HL-60 (cell line): ENCODE data around the gene RNU11.

ENCODE experiments used
- DNase-seq, 2 experiments: peaks; one replicate each; pipeline ENCODE4 v3.0.0-alpha.2; 2010 to 2020; ENCODE audit warnings: low read depth in 1 of 2, low spot score in 1 of 2
- H3K27ac ChIP-seq: fragments of 250-450 bp; sonication (Bioruptor Pico); replicated peaks from 2 replicates; pipeline ENCODE4 v1.5.1; 2020; ENCODE audit warnings: mild to moderate bottlenecking, moderate library complexity
- H3K27me3 ChIP-seq: fragments of 250-450 bp; sonication (Bioruptor Pico); 2 replicates; pipeline ENCODE4 v1.5.1; 2021; ENCODE audit warnings: mild to moderate bottlenecking, moderate library complexity; ENCODE audit not compliant: insufficient read depth, poor library complexity, severe bottlenecking
- H3K4me3 ChIP-seq: replicated peaks from 2 replicates; pipeline ENCODE4 v1.5.1; 2011; ENCODE audit warnings: mild to moderate bottlenecking, control low read depth, low read length; ENCODE audit not compliant: insufficient read depth
- GABPA ChIP-seq: IDR thresholded peaks from 2 replicates; pipeline ENCODE4 v1.6.1; 2012; ENCODE audit warnings: low read depth
- POLR2AphosphoS5 ChIP-seq: IDR thresholded peaks from 2 replicates; pipeline ENCODE4 v1.6.1; 2012; ENCODE audit warnings: low read depth
- SPI1 ChIP-seq: IDR thresholded peaks from 2 replicates; pipeline ENCODE4 v1.6.1; 2012; ENCODE audit warnings: low read depth, mild to moderate bottlenecking, borderline replicate concordance
- TF ChIP-seq, protein P1 (sequence below): IDR thresholded peaks from 2 replicates; pipeline ENCODE4 v1.6.1; 2012; ENCODE audit warnings: low read depth; ENCODE audit not compliant: insufficient replicate concordance
- TF ChIP-seq, protein P2 (sequence below): IDR thresholded peaks from one replicate; pipeline ENCODE4 v1.5.1; 2011; ENCODE audit warnings: low read length, control low read depth, inconsistent platforms; ENCODE audit not compliant: insufficient read depth

Gene RNU11

DNA sequence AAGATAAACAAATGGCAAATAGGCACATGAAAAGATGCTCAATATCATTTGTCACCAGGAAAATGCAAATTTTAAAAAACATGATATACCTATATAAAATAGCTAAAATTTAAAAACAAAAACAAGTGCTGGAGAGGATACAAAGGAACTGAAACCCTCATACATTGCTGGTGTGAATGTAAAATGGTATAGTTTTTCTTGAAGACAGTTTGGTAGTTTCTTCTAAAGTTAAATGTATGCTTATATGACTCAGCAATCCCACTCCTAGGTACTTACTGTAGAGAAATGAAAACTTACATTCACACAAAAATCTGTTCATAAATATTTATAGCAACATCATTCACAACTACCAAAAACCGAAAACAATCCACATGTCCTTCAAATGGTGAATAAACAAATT is 16.7 kb upstream of the RNU11 start:
- TF ChIP-seq, protein P1, sequence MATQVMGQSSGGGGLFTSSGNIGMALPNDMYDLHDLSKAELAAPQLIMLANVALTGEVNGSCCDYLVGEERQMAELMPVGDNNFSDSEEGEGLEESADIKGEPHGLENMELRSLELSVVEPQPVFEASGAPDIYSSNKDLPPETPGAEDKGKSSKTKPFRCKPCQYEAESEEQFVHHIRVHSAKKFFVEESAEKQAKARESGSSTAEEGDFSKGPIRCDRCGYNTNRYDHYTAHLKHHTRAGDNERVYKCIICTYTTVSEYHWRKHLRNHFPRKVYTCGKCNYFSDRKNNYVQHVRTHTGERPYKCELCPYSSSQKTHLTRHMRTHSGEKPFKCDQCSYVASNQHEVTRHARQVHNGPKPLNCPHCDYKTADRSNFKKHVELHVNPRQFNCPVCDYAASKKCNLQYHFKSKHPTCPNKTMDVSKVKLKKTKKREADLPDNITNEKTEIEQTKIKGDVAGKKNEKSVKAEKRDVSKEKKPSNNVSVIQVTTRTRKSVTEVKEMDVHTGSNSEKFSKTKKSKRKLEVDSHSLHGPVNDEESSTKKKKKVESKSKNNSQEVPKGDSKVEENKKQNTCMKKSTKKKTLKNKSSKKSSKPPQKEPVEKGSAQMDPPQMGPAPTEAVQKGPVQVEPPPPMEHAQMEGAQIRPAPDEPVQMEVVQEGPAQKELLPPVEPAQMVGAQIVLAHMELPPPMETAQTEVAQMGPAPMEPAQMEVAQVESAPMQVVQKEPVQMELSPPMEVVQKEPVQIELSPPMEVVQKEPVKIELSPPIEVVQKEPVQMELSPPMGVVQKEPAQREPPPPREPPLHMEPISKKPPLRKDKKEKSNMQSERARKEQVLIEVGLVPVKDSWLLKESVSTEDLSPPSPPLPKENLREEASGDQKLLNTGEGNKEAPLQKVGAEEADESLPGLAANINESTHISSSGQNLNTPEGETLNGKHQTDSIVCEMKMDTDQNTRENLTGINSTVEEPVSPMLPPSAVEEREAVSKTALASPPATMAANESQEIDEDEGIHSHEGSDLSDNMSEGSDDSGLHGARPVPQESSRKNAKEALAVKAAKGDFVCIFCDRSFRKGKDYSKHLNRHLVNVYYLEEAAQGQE = no peak
- TF ChIP-seq POLR2AphosphoS5 = no peak
- no peak for TF ChIP-seq GABPA
- no peak for TF ChIP-seq SPI1
- TF ChIP-seq, protein P2, sequence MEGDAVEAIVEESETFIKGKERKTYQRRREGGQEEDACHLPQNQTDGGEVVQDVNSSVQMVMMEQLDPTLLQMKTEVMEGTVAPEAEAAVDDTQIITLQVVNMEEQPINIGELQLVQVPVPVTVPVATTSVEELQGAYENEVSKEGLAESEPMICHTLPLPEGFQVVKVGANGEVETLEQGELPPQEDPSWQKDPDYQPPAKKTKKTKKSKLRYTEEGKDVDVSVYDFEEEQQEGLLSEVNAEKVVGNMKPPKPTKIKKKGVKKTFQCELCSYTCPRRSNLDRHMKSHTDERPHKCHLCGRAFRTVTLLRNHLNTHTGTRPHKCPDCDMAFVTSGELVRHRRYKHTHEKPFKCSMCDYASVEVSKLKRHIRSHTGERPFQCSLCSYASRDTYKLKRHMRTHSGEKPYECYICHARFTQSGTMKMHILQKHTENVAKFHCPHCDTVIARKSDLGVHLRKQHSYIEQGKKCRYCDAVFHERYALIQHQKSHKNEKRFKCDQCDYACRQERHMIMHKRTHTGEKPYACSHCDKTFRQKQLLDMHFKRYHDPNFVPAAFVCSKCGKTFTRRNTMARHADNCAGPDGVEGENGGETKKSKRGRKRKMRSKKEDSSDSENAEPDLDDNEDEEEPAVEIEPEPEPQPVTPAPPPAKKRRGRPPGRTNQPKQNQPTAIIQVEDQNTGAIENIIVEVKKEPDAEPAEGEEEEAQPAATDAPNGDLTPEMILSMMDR = no peak
- no peak overlapping the region for H3K4me3 ChIP-seq
- no peak for DNase-seq
- no peak overlapping the region for H3K27ac ChIP-seq
- no peaks in the 10 kb centered on the region for H3K27me3 ChIP-seq

DNA sequence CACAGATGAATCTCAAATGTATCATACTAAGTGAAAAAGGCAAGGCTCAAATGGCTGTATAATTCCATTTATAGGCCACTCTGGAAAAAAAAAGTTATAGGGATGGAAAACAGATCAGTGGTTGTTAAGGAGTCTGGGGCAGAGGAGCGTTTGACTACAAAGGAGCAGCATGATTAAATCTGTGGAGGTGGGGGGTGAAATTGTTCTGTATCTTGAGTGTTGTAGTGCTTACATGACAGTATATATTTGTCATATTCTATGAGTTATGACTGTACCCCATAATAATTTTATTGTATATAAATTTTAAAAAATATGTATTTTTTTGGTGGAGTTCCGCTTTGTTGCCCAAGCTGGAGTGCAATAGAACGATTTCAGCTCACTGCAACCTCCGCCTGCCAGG is 15.8 kb upstream of the RNU11 start:
- Histone ChIP-seq H3K27me3 (no peaks in the 10 kb centered on the region), H3K4me3 (no peak overlapping the region), H3K27ac (no peak overlapping the region)
- TF ChIP-seq, protein P2 = no peak
- TF ChIP-seq POLR2AphosphoS5 (no peak), GABPA (no peak), SPI1 (no peak)
- TF ChIP-seq, protein P1 = no peak
- DNase-seq = no peak

DNA sequence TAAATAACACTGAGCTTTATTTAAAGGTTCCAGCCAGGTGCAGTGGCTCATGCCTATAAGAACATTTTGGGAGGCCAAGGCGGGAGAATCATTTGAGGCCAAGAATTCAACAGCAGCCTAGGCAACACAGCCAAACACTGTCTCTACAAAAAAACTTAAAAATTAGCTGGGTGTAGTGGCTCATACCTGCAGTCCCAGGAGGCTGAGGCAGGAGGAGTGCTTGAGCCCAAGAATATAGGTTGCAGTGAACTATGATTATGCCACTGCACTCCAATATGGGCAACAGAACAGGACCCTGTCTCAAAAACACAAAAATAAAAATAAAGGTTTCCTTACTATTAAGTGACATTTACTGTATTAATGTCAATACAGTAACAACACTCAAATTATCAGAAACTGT is 7.6 kb upstream of the RNU11 start:
- peak in 1 of 2 experiments; percentile 45 for DNase-seq
- Histone ChIP-seq H3K27ac (peak overlapping the region; percentile 35; the same call in 1 of the 2 replicates), H3K4me3 (no peak overlapping the region), H3K27me3 (no peaks in the 10 kb centered on the region)
- TF ChIP-seq, protein P2 = no peak
- no peak for TF ChIP-seq GABPA
- TF ChIP-seq SPI1 = no peak
- TF ChIP-seq, protein P1 = no peak
- TF ChIP-seq POLR2AphosphoS5 = no peak
